Osteoblast (primary cell): ENCODE measurements around the gene KCTD16. TPM values are rescaled to one million over a fixed set of nuclear protein-coding genes. Genes with fewer than 3 reads are reported as not detected.

Experiments used
- DNase-seq: peaks from one replicate; pipeline ENCODE4 v3.0.0; 2011; ENCODE audit warnings: low spot score, mixed read lengths; ENCODE audit not compliant: insufficient read length; ENCODE audit errors: missing footprints
- H2AFZ ChIP-seq: 2 replicates; pipeline ENCODE4 v1.6.0; 2011; ENCODE audit warnings: mild to moderate bottlenecking, low read length
- H3K27ac ChIP-seq: 2 replicates; pipeline ENCODE4 v1.5.1; 2011; ENCODE audit warnings: mild to moderate bottlenecking, low read depth, low read length, moderate library complexity
- H3K27me3 ChIP-seq: 2 replicates; pipeline ENCODE4 v1.6.0; 2012; ENCODE audit warnings: mild to moderate bottlenecking, control low read depth, inconsistent platforms, low read length, moderate library complexity; ENCODE audit not compliant: insufficient read depth
- H3K36me3 ChIP-seq: 2 replicates; pipeline ENCODE4 v1.5.1; 2011; ENCODE audit warnings: mild to moderate bottlenecking, low read length, control low read depth, moderate library complexity; ENCODE audit not compliant: insufficient read depth
- H3K4me1 ChIP-seq: 2 replicates; pipeline ENCODE4 v1.5.1; 2011; ENCODE audit warnings: mild to moderate bottlenecking, low read length, control low read depth, moderate library complexity; ENCODE audit not compliant: insufficient read depth
- H3K4me2 ChIP-seq: 2 replicates; pipeline ENCODE4 v1.6.0; 2011; ENCODE audit warnings: mild to moderate bottlenecking, low read length; ENCODE audit not compliant: insufficient read depth
- H3K4me3 ChIP-seq: fragments of 200-600 bp; sonication (generic); 3 replicates; pipeline ENCODE4 v1.5.1; 2012; ENCODE audit warnings: mild to moderate bottlenecking, low read length, inconsistent platforms; ENCODE audit not compliant: insufficient read depth
- H3K79me2 ChIP-seq: 2 replicates; pipeline ENCODE4 v1.6.0; 2012; ENCODE audit warnings: mild to moderate bottlenecking, low read length, control low read depth, inconsistent platforms; ENCODE audit not compliant: insufficient read depth
- H3K9me3 ChIP-seq: 2 replicates; pipeline ENCODE4 v1.5.1; 2011; ENCODE audit warnings: low read depth, low read length, control low read depth
- H4K20me1 ChIP-seq: 2 replicates; pipeline ENCODE4 v1.6.0; 2012; ENCODE audit warnings: mild to moderate bottlenecking, low read length, control low read depth; ENCODE audit not compliant: insufficient read depth
- CTCF ChIP-seq: IDR thresholded peaks from 2 replicates; pipeline ENCODE4 v1.5.1; 2011; ENCODE audit warnings: mild to moderate bottlenecking, low read depth, low read length, moderate library complexity; ENCODE audit errors: extremely low read depth
- total RNA-seq: library from RNA; depleted of rRNA; stranded (reverse); fragments of >200 nt; gene quantifications from 2 replicates; pipeline ENCODE4 v1.2.3, GENCODE V29; 2012

KCTD16 gene
- total RNA-seq, 1 donor: 3.6 TPM

- H3K27me3 ChIP-seq: no peaks in the 10 kb centered on the region
- H3K4me2 ChIP-seq: no peak overlapping the region
- no peaks in the 10 kb centered on the region for H4K20me1 ChIP-seq
- H2AFZ ChIP-seq: no peak overlapping the region
- DNase-seq: peak; percentile 68
- H3K79me2 ChIP-seq: no peaks in the 10 kb centered on the region
- no peaks in the 10 kb centered on the region for H3K4me1 ChIP-seq
- H3K9me3 ChIP-seq: no peaks in the 10 kb centered on the region
- H3K36me3 ChIP-seq: no peaks in the 10 kb centered on the region
- TF ChIP-seq CTCF: peak; percentile 41
- no peak overlapping the region for H3K27ac ChIP-seq
- no peak overlapping the region for H3K4me3 ChIP-seq
These were observed 219.5 kb downstream of the KCTD16 start for GRCh38 chr5:144390133-144390532.

GRCh38 chr5:144391044-144391443 is 220.4 kb downstream of the KCTD16 start:
- no peaks in the 10 kb centered on the region for H4K20me1 ChIP-seq
- H3K4me3 ChIP-seq: no peak overlapping the region
- H2AFZ ChIP-seq: no peak overlapping the region
- no peak for TF ChIP-seq CTCF
- no peak overlapping the region for H3K27ac ChIP-seq
- H3K4me2 ChIP-seq: no peak overlapping the region
- no peaks in the 10 kb centered on the region for H3K79me2 ChIP-seq
- H3K4me1 ChIP-seq: no peaks in the 10 kb centered on the region
- H3K9me3 ChIP-seq: no peaks in the 10 kb centered on the region
- no peaks in the 10 kb centered on the region for H3K27me3 ChIP-seq
- no peaks in the 10 kb centered on the region for H3K36me3 ChIP-seq
- DNase-seq: no peak

- Histone ChIP-seq H3K27ac (no peak overlapping the region), H3K27me3 (no peaks in the 10 kb centered on the region), H3K4me2 (no peak overlapping the region), H3K79me2 (no peaks in the 10 kb centered on the region), H3K4me3 (no peak overlapping the region), H3K36me3 (no peaks in the 10 kb centered on the region), H3K4me1 (no peaks in the 10 kb centered on the region), H2AFZ (no peak overlapping the region), H4K20me1 (no peaks in the 10 kb centered on the region), H3K9me3 (no peaks in the 10 kb centered on the region)
- DNase-seq: no peak
- no peak for TF ChIP-seq CTCF
These were observed 223.2 kb downstream of the KCTD16 start for GRCh38 chr5:144393641-144394435.

GRCh38 chr5:144395704-144396103 is 225.0 kb downstream of the KCTD16 start:
- Histone ChIP-seq H2AFZ (no peak overlapping the region), H3K9me3 (no peaks in the 10 kb centered on the region), H3K4me1 (no peaks in the 10 kb centered on the region), H3K27ac (no peak overlapping the region), H3K79me2 (no peaks in the 10 kb centered on the region), H3K4me2 (no peak overlapping the region), H3K4me3 (no peak overlapping the region), H3K27me3 (no peaks in the 10 kb centered on the region), H4K20me1 (no peaks in the 10 kb centered on the region), H3K36me3 (no peaks in the 10 kb centered on the region)
- DNase-seq: no peak
- no peak for TF ChIP-seq CTCF
